GM18505 (cell line): ENCODE data around the gene SLC15A2.

ENCODE experiments used
- ATAC-seq: cut with Tn5 transposase; IDR thresholded peaks from one replicate; pipeline ENCODE4 v1.9.1; 2021; ENCODE audit not compliant: unreplicated experiment
- POLR2A ChIP-seq: IDR thresholded peaks from 4 replicates; pipeline ENCODE4 v1.6.1; 2011; ENCODE audit warnings: borderline replicate concordance; ENCODE audit not compliant: insufficient read depth, insufficient read length; ENCODE audit errors: extremely low read depth

Gene SLC15A2

DNA sequence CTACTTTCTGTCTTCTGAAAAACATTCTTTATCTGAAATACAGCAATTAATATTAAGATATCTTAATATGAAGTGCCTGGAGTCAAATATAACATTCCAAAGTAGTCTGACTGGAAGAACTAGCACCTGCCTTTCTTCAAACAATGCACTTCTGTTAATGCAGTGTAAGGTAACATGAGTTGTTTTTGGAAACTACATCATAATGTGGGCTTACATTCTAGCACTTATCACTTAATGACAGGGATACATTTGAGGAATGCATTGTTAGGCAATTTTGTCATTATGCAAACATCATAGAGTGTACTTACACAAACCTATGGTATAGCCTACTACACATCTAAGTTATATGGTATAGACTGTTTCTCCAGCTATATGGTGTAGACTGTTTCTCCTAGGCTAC, 49.2 kb downstream of the SLC15A2 start:
- no peak for TF ChIP-seq POLR2A
- ATAC-seq = no peak

DNA sequence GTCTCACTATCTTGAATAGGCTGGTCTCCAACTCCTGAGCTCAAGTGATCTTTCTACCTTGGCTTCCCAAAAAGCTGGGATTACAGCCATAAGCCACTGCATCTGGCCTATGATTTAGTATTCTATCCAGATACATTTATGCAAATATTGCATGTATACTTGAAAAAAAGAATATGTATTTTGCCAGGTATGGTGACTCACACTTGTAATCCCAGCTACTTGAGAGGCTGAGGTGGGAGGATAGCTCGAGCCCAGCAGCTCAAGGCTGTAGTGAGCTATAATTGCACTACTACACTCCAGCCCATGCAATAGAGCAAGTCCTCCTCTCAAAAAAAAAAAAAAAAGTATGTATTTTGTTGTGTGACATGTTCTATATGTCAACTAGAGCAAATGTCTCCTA, 54.4 kb downstream of the SLC15A2 start:
- ATAC-seq = no peak
- TF ChIP-seq POLR2A = no peak

DNA sequence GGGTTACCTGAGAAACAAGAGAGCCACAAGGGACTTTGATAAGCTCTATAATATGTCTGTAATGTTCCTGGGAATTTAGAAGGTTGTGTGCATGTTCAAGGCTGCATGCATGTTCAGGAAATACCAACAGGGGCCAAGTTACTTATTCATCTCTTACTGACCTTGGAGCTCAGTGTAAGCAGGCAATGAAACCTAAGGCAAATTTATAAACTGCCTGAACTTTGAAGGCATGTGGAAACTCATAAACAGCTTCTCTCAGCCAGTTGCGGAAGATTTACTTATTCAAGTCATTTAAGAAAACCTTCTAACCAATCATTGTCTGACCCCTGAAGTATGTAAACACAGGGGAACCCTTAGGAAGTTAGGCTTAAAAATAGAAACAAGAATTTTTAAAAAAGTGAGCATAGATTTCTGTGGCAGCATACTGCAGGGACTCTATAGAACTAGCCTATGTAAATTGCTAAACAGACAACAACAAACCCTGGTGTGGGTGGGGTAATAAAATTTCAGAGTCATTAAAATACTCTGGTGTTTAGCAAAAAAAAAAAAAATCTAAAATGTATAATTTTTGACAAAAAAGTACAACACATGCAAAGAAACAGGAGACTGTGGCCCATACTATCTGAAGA, 57.2 kb downstream of the SLC15A2 start:
- no peak for ATAC-seq
- no peak for TF ChIP-seq POLR2A

- ATAC-seq = no peak
- no peak for TF ChIP-seq POLR2A
These were observed 62.2 kb downstream of the SLC15A2 start for GRCh38 chr3:121956363-121956762.

DNA sequence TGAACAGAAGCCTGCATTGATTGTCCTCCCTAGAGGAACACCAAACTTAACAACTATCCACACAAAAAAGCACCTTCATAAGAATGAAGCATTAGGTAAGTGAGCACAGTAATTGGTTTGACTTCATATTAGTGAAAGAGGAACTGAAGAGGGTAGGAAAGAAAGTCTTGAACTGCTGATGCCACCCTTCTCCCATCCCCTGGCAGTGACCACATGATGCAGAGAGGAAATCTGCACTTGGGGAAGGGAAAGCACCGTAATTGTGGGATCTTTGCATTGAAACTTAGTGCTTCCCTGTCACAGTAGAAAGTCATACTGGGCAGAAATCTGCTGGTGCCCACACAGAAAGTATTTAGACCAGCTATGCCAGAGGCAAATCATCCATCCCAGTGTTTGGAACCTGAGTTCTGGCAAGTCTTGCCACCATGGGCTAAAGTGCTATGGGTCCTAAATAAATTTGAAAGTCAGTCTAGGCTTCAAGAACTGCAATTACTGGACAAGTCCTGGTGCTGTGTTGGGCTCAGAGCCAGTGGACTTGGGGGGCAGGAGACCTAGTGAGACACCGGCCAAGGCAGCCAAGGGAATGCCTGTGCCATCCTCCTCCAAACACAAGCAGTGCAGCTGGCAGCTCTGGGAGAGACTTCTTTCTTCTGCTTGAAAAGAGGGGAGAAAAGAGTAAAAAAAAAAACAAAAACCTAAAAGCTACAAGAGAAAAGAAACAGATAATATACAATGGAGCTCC, 63.6 kb downstream of the SLC15A2 start:
- TF ChIP-seq POLR2A = no peak
- peak; percentile 74 for ATAC-seq

GRCh38 chr3:121958801-121959200, 64.6 kb downstream of the SLC15A2 start:
- ATAC-seq = no peak
- TF ChIP-seq POLR2A = no peak

GRCh38 chr3:121961283-121961682, 67.1 kb downstream of the SLC15A2 start:
- no peak for ATAC-seq
- no peak for TF ChIP-seq POLR2A

DNA sequence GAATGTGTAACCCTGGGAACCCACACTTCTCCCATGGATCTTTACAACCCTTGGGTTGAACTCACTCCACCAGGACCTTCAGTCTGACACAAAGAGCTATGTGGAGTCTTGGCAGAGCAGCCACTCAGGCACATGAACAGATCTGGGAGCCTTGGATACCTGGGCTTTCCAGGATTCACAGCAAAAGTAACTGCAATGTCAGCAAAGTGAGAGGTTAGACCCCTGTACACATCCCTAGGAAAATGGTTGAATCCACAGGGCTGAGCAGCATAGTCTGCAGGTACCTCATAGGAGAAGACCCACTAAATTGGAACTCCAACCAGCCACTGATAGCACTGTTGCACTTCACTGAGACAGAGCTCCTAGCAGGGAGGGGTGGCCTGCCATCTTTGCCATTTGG, 68.2 kb downstream of the SLC15A2 start:
- no peak for ATAC-seq
- TF ChIP-seq POLR2A = no peak

- no peak for TF ChIP-seq POLR2A
- no peak for ATAC-seq
These were observed 69.4 kb downstream of the SLC15A2 start for GRCh38 chr3:121963608-121964007.

DNA sequence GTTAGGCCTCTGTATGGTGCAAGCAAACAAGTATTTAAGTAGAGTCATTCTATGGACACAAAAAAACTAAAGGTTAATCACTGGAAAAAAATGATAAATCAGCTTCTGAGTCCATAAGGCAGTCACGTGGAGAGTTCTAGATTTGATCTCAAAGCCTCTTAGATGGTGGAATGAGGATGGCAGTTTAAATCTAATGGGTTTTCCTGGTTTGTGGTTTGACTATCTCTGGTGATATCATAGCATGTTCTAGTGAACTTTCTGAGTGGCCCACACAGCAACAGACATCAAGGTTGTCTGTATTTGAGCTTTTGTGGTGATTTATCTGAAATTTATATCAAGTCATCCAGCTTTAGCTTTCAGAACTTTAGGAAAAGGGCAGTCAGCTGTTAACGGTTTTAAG, 75.4 kb downstream of the SLC15A2 start:
- no peak for TF ChIP-seq POLR2A
- no peak for ATAC-seq

GRCh38 chr3:121970047-121970446, 75.8 kb downstream of the SLC15A2 start:
- TF ChIP-seq POLR2A = no peak
- no peak for ATAC-seq

GRCh38 chr3:121974601-121975111, 80.5 kb downstream of the SLC15A2 start:
- ATAC-seq = no peak
- TF ChIP-seq POLR2A = no peak

DNA sequence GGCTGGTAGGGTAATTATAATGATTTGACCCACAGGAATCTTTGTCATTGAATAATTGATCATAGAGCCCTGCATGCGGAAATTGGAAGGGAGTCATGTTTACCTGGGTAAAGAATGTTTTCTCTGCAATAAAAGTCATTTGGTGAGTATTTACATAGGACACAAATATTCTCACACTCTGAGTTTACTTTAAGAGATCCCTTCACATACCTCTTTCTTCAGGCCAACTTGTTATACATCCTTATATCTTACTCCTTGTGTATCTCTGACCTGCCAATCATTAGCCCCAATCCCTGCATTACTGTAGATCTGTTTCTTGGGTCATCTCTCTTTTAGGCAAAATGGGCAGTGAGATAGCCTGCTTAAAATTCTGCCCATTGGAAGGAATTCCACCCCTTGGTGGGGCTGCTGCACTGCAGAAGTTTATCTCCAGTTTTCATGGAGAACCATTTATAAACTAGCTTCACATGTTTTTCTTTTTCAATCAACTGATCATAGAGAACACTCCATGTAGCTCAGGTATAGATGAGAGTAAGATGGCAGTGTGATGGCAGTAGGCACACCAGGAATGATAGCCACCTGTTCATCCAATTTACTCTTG, 81.6 kb downstream of the SLC15A2 start:
- no peak for TF ChIP-seq POLR2A
- no peak for ATAC-seq

DNA sequence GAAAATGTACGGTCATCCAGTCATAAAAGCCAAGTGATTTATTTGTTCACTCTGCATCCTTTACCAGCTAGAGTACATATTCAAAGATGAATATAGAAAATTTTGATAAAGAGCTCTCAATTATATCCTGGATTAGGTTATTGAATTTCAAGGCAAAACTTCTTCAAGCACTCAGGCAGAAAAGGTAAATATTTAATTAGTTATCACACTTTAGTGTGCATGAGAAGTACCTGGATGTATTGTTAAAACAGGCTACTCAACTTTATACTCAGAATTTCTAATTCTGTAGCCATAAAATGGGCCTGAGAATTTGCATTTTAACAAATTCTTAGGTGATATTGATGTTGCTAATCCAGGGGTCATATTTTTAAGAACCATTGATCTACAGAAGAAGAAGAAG, 82.5 kb downstream of the SLC15A2 start:
- no peak for ATAC-seq
- no peak for TF ChIP-seq POLR2A

DNA sequence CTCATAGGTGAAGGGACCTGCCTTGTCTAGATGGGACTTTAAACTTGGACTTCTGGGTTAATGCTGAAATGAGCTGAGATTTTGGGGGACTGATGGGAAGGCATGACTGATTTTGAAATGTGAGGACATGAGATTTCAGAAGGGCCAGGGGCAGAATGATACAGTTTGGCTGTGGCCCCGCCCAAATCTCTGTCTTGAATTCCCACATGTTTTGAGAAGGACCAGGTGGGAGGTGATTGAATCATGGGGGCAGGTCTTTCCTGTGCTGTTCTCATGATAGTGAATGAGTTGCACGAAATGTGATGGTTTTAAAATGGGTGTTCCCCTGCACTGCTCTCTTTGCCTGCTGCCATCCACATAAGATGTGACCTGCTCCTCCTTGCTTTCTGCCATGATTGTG, 85.0 kb downstream of the SLC15A2 start:
- no peak for TF ChIP-seq POLR2A
- ATAC-seq = no peak
